ENCODE results near the gene PRDM15. TPM values are rescaled to one million over a fixed set of nuclear protein-coding genes. Genes with fewer than 3 reads are reported as not detected.

PRDM15 gene
- total RNA-seq, 4 donors from 2014 or later: 4.7 to 9.2 (median 5.4) TPM

DNA sequence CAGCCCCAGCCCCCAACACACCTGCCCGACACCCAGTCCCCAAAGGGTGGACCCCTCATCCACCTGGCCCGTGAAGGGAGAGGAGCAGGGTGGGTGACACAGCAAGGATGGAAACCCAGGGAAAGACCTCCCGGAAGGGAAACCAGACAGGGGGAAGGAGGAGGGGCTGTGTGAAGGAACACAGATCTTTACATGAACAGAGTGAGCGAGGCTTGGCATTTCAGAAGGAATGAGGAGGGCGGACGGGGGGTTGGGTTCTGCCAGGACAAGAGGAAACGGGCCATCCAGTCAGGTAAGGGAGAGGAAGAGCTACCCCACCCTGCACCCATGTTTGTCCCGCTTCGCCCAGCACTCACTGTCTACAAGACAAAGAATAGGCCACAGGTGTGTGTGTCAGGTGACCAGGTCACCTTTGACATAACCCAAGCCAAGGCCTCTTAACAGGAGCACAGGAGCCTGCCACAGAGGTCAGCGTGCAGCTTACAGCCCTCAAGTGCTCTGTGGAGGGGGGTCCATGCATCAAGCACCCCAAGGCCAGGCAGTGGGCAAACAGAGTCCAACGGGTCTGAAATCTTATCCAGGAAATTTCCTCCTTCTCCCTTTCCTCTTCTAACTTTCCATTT is 18.0 kb upstream of the PRDM15 start:
- Histone ChIP-seq H3K4me3 (no peak overlapping the region), H3K36me3 (peaks cover 4 to 84% (median 5%) of the 10 kb centered on the region in 3 donors), H3K27me3 (no peaks in the 10 kb centered on the region), H3K4me1 (peaks cover 0 to 4% (median 0%) of the 10 kb centered on the region in 3 donors), H3K9me3 (no peaks in the 10 kb centered on the region), H3K27ac (no peak overlapping the region)
- 86 to 89% methylated on average over 10 to 11 of the region's 11 CpGs for WGBS, 2 donors
- intact Hi-C loops (cut with DNase I): no loop called here
- TF ChIP-seq, protein P1, sequence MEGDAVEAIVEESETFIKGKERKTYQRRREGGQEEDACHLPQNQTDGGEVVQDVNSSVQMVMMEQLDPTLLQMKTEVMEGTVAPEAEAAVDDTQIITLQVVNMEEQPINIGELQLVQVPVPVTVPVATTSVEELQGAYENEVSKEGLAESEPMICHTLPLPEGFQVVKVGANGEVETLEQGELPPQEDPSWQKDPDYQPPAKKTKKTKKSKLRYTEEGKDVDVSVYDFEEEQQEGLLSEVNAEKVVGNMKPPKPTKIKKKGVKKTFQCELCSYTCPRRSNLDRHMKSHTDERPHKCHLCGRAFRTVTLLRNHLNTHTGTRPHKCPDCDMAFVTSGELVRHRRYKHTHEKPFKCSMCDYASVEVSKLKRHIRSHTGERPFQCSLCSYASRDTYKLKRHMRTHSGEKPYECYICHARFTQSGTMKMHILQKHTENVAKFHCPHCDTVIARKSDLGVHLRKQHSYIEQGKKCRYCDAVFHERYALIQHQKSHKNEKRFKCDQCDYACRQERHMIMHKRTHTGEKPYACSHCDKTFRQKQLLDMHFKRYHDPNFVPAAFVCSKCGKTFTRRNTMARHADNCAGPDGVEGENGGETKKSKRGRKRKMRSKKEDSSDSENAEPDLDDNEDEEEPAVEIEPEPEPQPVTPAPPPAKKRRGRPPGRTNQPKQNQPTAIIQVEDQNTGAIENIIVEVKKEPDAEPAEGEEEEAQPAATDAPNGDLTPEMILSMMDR (IDR thresholded peaks at IDR 0.05): no peak
- TF ChIP-seq POLR2A (IDR thresholded peaks at IDR 0.05): no peak
- no peak for DNase-seq

DNA sequence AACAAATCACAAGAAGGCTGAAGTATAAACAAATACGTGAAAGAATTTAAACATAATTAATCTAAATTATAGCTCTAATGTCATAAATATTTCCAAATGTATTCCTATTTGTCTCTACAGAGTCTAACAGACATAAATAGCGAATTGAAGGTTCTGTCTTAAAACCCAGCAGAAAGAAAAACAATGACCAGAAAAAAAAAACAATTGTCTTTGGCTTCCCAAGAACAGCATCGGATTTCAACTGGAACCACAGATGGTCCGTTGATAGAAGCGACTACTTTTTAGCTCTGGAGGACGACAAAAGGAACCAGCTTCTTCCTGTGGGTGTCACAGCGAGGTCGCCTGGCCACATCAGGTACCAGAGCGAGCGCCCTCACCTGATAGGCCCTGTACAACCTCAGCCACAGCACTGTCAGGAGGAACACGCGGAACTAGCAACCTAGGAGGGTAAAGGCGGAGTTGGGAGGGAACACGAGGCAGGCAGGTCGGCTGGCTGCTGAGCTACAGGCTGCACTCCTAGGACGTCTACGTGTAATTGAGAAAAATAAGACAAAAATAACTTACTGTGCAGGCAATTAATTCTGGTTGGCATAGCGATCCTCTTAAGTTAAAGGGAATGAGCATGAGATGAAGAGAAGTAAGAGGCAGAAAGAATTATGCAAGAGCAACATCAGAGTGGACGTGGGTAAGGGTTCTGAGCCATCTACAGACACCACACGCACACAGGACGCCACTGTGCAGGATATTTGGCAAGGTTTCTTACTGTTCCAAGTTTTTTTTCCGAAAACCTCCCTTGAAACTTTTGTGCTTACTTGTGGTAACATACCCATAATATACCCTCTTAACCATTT is 16.7 kb upstream of the PRDM15 start:
- Histone ChIP-seq H3K27me3 (no peaks in the 10 kb centered on the region), H3K27ac (no peak overlapping the region), H3K9me3 (no peaks in the 10 kb centered on the region), H3K4me1 (peaks cover 0 to 9% (median 0%) of the 10 kb centered on the region in 3 donors), H3K4me3 (no peak overlapping the region), H3K36me3 (peaks cover 4 to 83% (median 5%) of the 10 kb centered on the region in 3 donors)
- 66 to 67% methylated on average over 22 of the region's 22 CpGs for WGBS, 2 donors
- DNase-seq: no peak
- TF ChIP-seq POLR2A (IDR thresholded peaks at IDR 0.05): no peak
- TF ChIP-seq, protein P1 (IDR thresholded peaks at IDR 0.05): no peak
- intact Hi-C loops (cut with DNase I): no loop called here

DNA sequence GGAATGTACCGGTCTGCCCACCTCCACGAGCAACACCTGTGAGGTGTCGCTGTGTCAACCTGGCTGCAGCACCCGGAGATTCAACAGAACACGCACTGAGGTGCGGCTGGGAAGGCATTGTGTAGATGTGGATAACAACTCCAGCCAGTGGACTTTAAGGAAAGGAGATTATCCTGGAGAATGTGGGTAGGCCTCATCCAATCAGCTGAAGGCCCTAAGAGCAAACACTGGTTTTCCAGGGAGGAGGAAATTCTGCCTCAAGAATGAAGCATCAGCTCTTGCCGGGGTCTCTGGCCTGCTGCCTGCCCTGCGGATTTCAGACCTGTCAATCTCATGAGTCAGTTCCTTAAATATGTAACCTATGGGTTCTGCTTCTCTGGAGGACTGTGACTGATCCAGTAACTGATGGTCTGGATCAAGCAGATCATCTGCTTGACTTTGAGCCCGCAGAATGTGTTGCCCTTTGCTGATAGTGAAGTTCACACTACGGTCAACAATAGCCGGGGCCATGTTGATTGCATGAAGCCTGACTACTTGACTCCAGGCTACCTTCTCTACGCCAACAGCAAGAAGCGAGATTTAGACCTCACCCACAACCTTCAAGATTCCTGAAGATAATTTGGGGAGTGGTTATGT is 15.9 kb upstream of the PRDM15 start:
- 64 to 81% methylated on average over 6 of the region's 13 CpGs for WGBS, 2 donors
- peaks cover 4 to 75% (median 5%) of the 10 kb centered on the region in 3 donors for H3K36me3 ChIP-seq
- DNase-seq: no peak
- H3K9me3 ChIP-seq: no peaks in the 10 kb centered on the region
- H3K27me3 ChIP-seq: no peaks in the 10 kb centered on the region
- H3K4me3 ChIP-seq: no peak overlapping the region
- intact Hi-C loops (cut with DNase I): no loop called here
- TF ChIP-seq, protein P1 (IDR thresholded peaks at IDR 0.05): no peak
- no peak for TF ChIP-seq POLR2A (IDR thresholded peaks at IDR 0.05)
- H3K27ac ChIP-seq: no peak overlapping the region
- H3K4me1 ChIP-seq: peaks cover 0 to 9% (median 0%) of the 10 kb centered on the region in 3 donors

DNA sequence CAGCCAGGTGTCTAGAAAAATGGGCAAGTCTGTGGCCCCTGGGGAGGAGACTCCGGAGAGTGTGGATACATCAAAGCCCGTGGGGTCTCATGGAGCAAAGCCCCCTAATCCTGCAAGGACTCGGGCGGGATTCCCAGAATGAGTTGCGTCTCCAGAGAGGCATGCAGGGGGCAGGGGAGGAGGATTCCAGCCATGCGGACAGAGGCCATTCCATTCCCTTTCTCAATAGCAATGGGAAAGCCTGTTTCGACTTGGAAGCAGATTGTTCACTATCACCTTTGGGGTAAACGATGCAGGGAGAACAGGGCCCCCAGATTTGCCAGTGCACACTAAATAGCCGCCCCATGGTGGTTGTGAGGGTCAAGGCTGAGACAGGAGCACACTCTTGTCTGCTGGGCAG is 15.4 kb upstream of the PRDM15 start:
- peaks cover 4 to 70% (median 5%) of the 10 kb centered on the region in 3 donors for H3K36me3 ChIP-seq
- peaks cover 0 to 9% (median 0%) of the 10 kb centered on the region in 3 donors for H3K4me1 ChIP-seq
- H3K27ac ChIP-seq: no peak overlapping the region
- H3K27me3 ChIP-seq: no peaks in the 10 kb centered on the region
- H3K9me3 ChIP-seq: no peaks in the 10 kb centered on the region
- intact Hi-C loops (cut with DNase I): no loop called here
- H3K4me3 ChIP-seq: no peak overlapping the region
- 91% methylated on average over 8 of the region's 9 CpGs; no CpG with 5 or more reads in 1 of the 2 donors for WGBS, 2 donors
- no peak for DNase-seq
- TF ChIP-seq POLR2A (IDR thresholded peaks at IDR 0.05): no peak
- TF ChIP-seq, protein P1 (IDR thresholded peaks at IDR 0.05): no peak

Measured in esophagus squamous epithelium (tissue), 5 donors.